Effector memory CD8-positive, alpha-beta T cell (primary cell): Measurements from ENCODE around the gene SHROOM3.

ENCODE experiments used
- ATAC-seq: fragments of 150-1000 bp; cut with Tn5 transposase; replicated peaks from 2 replicates; pipeline ENCODE4 v1.10.0; 2021; ENCODE audit warnings: mild to moderate bottlenecking, moderate library complexity
- DNase-seq, 3 experiments: peaks; one replicate each; pipeline ENCODE4 v3.0.0; 2021
- H3K27ac Mint-ChIP-seq, 2 donors: one replicate each; pipeline ENCODE4 v1.8.0; 2022; ENCODE audit warnings: mild to moderate bottlenecking in 2 of 2, mixed read lengths in 2 of 2, moderate library complexity in 2 of 2
- H3K27me3 Mint-ChIP-seq, 2 donors: one replicate each; pipeline ENCODE4 v1.8.0; 2022; ENCODE audit warnings: mixed read lengths in 2 of 2
- H3K36me3 Mint-ChIP-seq: one replicate; pipeline ENCODE4 v1.8.0; 2022; ENCODE audit warnings: mild to moderate bottlenecking, moderate library complexity, mixed read lengths; ENCODE audit not compliant: insufficient read depth
- H3K4me1 Mint-ChIP-seq, 2 donors: one replicate each; pipeline ENCODE4 v1.8.0; 2022; ENCODE audit warnings: low read depth in 2 of 2, mixed read lengths in 2 of 2
- H3K4me3 Mint-ChIP-seq, 2 donors: one replicate each; pipeline ENCODE4 v1.8.0; 2022; ENCODE audit warnings: mild to moderate bottlenecking in 2 of 2, mixed read lengths in 2 of 2, moderate library complexity in 2 of 2
- H3K9me3 Mint-ChIP-seq, 2 donors: one replicate each; pipeline ENCODE4 v1.8.0; 2022; ENCODE audit warnings: mixed read lengths in 2 of 2

The SHROOM3 gene

GRCh38 chr4:76630741-76631140, 195.7 kb downstream of the SHROOM3 start:
- no peaks in the 10 kb centered on the region for H3K36me3 Mint-ChIP-seq
- no peaks in the 10 kb centered on the region for H3K9me3 Mint-ChIP-seq
- DNase-seq = no peak
- no peak overlapping the region for H3K27ac Mint-ChIP-seq
- no peak for ATAC-seq
- no peak overlapping the region for H3K4me3 Mint-ChIP-seq
- no peaks in the 10 kb centered on the region for H3K4me1 Mint-ChIP-seq
- peaks cover 40 to 44% of the 10 kb centered on the region in 2 donors for H3K27me3 Mint-ChIP-seq

- no peaks in the 10 kb centered on the region for H3K4me1 Mint-ChIP-seq
- no peak overlapping the region for H3K27ac Mint-ChIP-seq
- no peak overlapping the region for H3K4me3 Mint-ChIP-seq
- no peaks in the 10 kb centered on the region for H3K9me3 Mint-ChIP-seq
- DNase-seq (no peak), ATAC-seq (no peak)
- H3K27me3 Mint-ChIP-seq = peaks cover 33 to 44% of the 10 kb centered on the region in 2 donors
- no peaks in the 10 kb centered on the region for H3K36me3 Mint-ChIP-seq
These were observed 199.2 kb downstream of the SHROOM3 start for GRCh38 chr4:76634220-76634619.

- Mint-ChIP-seq H3K27ac (no peak overlapping the region), H3K36me3 (no peaks in the 10 kb centered on the region), H3K4me1 (no peaks in the 10 kb centered on the region), H3K9me3 (no peaks in the 10 kb centered on the region), H3K4me3 (no peak overlapping the region), H3K27me3 (peaks cover 37 to 49% of the 10 kb centered on the region in 2 donors)
- no peak for ATAC-seq
- DNase-seq = no peak
These were observed 202.8 kb downstream of the SHROOM3 start for GRCh38 chr4:76637712-76638361.

DNA sequence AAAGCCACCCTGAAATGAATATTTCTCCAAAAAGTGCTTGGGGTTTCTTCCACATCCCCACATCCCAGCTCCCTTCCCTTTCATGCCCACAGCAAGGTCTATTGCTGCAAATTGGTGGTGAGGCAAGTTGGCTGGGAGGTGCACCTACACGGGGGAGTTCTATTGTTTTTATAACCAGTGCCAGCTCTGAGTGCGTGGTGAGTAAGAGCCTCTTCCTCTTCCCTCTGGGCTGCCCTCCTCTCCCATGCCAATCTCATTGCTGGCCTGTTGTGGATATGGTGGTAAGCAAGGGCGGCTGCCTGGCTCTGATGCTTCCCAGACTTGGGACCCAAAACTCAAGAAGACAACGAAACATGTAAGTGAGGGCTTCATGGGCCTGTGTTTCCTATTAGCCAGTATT, 204.3 kb downstream of the SHROOM3 start:
- Mint-ChIP-seq H3K27me3 (peaks cover 42 to 54% of the 10 kb centered on the region in 2 donors), H3K36me3 (no peaks in the 10 kb centered on the region), H3K27ac (no peak overlapping the region), H3K4me1 (no peaks in the 10 kb centered on the region), H3K4me3 (no peak overlapping the region), H3K9me3 (no peaks in the 10 kb centered on the region)
- ATAC-seq (no peak), DNase-seq (no peak)

- no peak for DNase-seq
- ATAC-seq = no peak
- no peaks in the 10 kb centered on the region for H3K36me3 Mint-ChIP-seq
- H3K4me1 Mint-ChIP-seq = no peaks in the 10 kb centered on the region
- peaks cover 46 to 60% of the 10 kb centered on the region in 2 donors for H3K27me3 Mint-ChIP-seq
- H3K9me3 Mint-ChIP-seq = no peaks in the 10 kb centered on the region
- H3K27ac Mint-ChIP-seq = no peak overlapping the region
- H3K4me3 Mint-ChIP-seq = no peak overlapping the region
These were observed 205.4 kb downstream of the SHROOM3 start for GRCh38 chr4:76640353-76640910.

DNA sequence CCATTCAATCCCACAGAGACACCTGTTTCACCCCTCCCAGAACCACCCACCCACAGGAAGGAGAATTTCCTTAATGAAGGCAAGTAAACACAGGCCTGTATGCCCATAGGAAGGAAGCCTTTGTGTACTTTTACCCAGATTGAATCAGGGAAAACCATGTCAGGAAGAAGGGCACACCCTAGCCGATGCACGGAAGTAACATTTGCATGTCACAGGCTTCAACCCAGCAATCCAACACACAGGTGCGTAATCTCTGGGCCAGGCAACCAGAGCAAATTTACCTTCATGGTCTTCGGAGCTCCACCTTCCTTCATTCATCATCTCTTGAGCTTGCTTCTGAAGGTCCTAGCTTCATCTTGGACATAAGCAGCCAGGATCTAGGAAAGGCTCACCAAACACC, 206.3 kb downstream of the SHROOM3 start:
- no peak for DNase-seq
- H3K4me1 Mint-ChIP-seq = no peaks in the 10 kb centered on the region
- ATAC-seq = no peak
- H3K36me3 Mint-ChIP-seq = no peaks in the 10 kb centered on the region
- H3K27me3 Mint-ChIP-seq = peaks cover 52 to 69% of the 10 kb centered on the region in 2 donors
- H3K4me3 Mint-ChIP-seq = no peak overlapping the region
- H3K27ac Mint-ChIP-seq = no peak overlapping the region
- H3K9me3 Mint-ChIP-seq = no peaks in the 10 kb centered on the region

DNA sequence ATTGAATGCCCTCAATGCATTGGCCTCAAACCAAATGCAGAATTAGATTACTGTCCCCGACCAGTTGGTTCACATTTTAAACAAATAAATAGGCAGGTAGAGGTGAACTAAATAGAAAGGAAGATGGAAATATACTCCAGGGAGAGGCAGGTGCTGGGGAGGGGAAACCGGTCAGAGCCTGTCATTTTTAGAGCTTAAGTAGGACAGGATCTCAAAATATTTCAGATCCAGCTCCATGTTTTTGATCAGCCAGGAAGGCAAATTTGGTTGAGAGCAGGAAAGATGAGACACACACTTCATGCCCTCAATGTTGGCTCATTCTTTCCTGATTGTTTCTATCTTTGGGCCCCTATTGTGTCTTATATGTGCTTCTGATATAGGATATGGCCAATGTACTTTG, 206.7 kb downstream of the SHROOM3 start:
- no peak for ATAC-seq
- no peaks in the 10 kb centered on the region for H3K4me1 Mint-ChIP-seq
- peaks cover 56 to 73% of the 10 kb centered on the region in 2 donors for H3K27me3 Mint-ChIP-seq
- no peaks in the 10 kb centered on the region for H3K9me3 Mint-ChIP-seq
- no peak for DNase-seq
- no peaks in the 10 kb centered on the region for H3K36me3 Mint-ChIP-seq
- H3K4me3 Mint-ChIP-seq = no peak overlapping the region
- H3K27ac Mint-ChIP-seq = no peak overlapping the region

- Mint-ChIP-seq H3K4me1 (no peaks in the 10 kb centered on the region), H3K9me3 (no peaks in the 10 kb centered on the region), H3K27me3 (peaks cover 52 to 63% of the 10 kb centered on the region in 2 donors), H3K27ac (no peak overlapping the region), H3K36me3 (no peaks in the 10 kb centered on the region), H3K4me3 (no peak overlapping the region)
- ATAC-seq (no peak), DNase-seq (no peak)
These were observed 209.9 kb downstream of the SHROOM3 start for GRCh38 chr4:76644831-76645485.

GRCh38 chr4:76649086-76649485, 214.1 kb downstream of the SHROOM3 start:
- Mint-ChIP-seq H3K4me1 (no peaks in the 10 kb centered on the region), H3K27ac (no peak overlapping the region)

GRCh38 chr4:76651616-76652015, 216.6 kb downstream of the SHROOM3 start:
- Mint-ChIP-seq H3K4me3 (no peak overlapping the region), H3K9me3 (no peaks in the 10 kb centered on the region), H3K27me3 (peaks cover 7 to 29% of the 10 kb centered on the region in 2 donors)

More at GRCh38 chr4:76649086-76649485, 214.1 kb downstream of the SHROOM3 start:
- H3K4me3 Mint-ChIP-seq = no peak overlapping the region
- H3K9me3 Mint-ChIP-seq = no peaks in the 10 kb centered on the region
- ATAC-seq (no peak), DNase-seq (no peak)
- peaks cover 19 to 40% of the 10 kb centered on the region in 2 donors for H3K27me3 Mint-ChIP-seq
- no peaks in the 10 kb centered on the region for H3K36me3 Mint-ChIP-seq

GRCh38 chr4:76652389-76652788, 217.4 kb downstream of the SHROOM3 start:
- ATAC-seq = no peak
- H3K9me3 Mint-ChIP-seq = no peaks in the 10 kb centered on the region
- no peak overlapping the region for H3K4me3 Mint-ChIP-seq

More at GRCh38 chr4:76651616-76652015, 216.6 kb downstream of the SHROOM3 start:
- ATAC-seq = no peak
- Mint-ChIP-seq H3K36me3 (no peaks in the 10 kb centered on the region), H3K4me1 (no peaks in the 10 kb centered on the region), H3K27ac (no peak overlapping the region)
- DNase-seq = no peak

GRCh38 chr4:76654084-76654483, 219.1 kb downstream of the SHROOM3 start:
- H3K4me3 Mint-ChIP-seq = no peak overlapping the region
- H3K27ac Mint-ChIP-seq = no peak overlapping the region
- no peaks in the 10 kb centered on the region for H3K9me3 Mint-ChIP-seq
- no peaks in the 10 kb centered on the region for H3K4me1 Mint-ChIP-seq
- no peak for DNase-seq
- ATAC-seq = no peak
- no peaks in the 10 kb centered on the region for H3K36me3 Mint-ChIP-seq
- H3K27me3 Mint-ChIP-seq = peaks cover 2 to 28% of the 10 kb centered on the region in 2 donors

More at GRCh38 chr4:76652389-76652788, 217.4 kb downstream of the SHROOM3 start:
- H3K4me1 Mint-ChIP-seq = no peaks in the 10 kb centered on the region
- peaks cover 0 to 22% of the 10 kb centered on the region in 2 donors for H3K27me3 Mint-ChIP-seq
- no peak overlapping the region for H3K27ac Mint-ChIP-seq
- no peaks in the 10 kb centered on the region for H3K36me3 Mint-ChIP-seq
- no peak for DNase-seq

DNA sequence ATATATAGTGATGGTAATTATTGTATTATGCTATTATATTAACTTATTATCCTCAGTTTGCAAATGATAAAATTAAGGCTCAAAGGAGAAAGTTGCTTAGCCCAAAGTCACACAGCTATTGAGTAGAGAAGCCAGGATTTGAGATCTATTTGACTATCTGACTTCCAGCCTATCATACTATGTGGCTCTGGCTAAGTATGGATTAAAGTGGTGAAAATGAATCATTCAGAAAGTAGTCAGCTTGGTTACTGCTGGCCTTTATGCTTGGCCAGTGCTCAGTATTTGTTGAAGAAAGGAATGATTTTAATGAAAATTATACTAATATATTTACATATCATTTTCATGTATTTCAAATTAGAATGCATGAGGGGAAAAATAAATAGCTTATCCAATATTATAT, 219.8 kb downstream of the SHROOM3 start:
- Mint-ChIP-seq H3K9me3 (no peaks in the 10 kb centered on the region), H3K27ac (no peak overlapping the region), H3K4me1 (no peaks in the 10 kb centered on the region)

More for the DNA sequence above, 219.8 kb downstream of the SHROOM3 start:
- Mint-ChIP-seq H3K36me3 (no peaks in the 10 kb centered on the region), H3K27me3 (peaks cover 5 to 31% of the 10 kb centered on the region in 2 donors), H3K4me3 (no peak overlapping the region)
- ATAC-seq (no peak), DNase-seq (no peak)
